Loucy (cell line): Measurements from ENCODE around the gene CST3.

ENCODE experiments used
- CTCF ChIP-seq: fragments of 200-600 bp; sonication (generic); conservative IDR thresholded peaks from 2 replicates; pipeline ENCODE4 v1.5.1; 2014; ENCODE audit warnings: mild to moderate bottlenecking, antibody characterized with exemption, low read length
- EZH2phosphoT487 ChIP-seq: fragments of 200-600 bp; IDR thresholded peaks from 2 replicates; pipeline ENCODE4 v1.6.1; 2018; ENCODE audit warnings: antibody characterized with exemption, mild to moderate bottlenecking, moderate library complexity, borderline replicate concordance

DNA sequence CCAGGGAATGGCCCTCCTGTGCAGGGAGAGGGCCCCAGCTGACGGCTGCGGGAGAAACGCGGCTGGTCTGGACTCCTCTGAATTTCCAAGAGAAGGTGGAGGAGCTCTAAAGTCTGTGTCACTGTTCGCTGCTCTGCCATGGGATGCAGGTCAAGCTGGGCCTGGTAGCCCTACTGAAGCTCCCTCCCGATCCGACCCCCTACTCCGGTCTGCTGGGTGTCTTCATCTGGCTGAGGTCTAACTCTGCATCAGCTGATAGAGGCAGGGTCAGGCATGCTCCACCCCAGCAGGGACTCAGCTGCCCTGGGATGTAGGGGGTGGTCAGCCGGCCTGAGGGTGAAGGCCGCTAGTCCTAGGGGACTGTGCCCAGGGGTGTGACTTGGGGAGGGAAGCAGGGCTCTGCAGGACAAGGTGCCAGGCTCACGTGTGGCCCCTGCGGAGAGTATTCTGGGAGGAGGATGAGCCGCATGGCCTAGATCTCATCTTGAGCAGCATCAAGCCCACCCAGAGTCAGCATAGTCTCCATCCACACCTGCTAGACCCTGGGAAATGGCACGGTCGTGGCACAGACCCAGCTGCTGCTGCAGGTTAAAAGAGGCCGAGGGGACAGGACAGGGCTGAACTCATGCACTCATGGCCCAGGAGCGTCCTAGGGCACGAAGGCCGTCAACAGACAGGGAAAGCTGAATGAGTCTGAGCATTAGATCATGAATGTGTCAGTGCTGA lies 1.4 kb downstream of the CST3 start:
- TF ChIP-seq CTCF: no peak
- TF ChIP-seq EZH2phosphoT487: no peak
